ENCODE data around the gene RBP2. TPM values are rescaled to one million over a fixed set of nuclear protein-coding genes. Genes with fewer than 3 reads are reported as not detected.

The RBP2 gene
- total and polyA plus RNA-seq, 2 of the 8 experiments (the other 6 are each of a cell fraction or from before 2014, with no cell fraction given): not detected

- TF ChIP-seq CTCF (IDR thresholded peaks at IDR 0.05; ENCODE audit: control extremely low read depth in 1 of 3, insufficient read depth in 1 of 3, low read depth in 1 of 3, low read length in 3 of 3) (peak in 2 of 3 experiments; percentile 16 to 37; a peak in 2 of 4 replicates), RAD21 (IDR thresholded peaks at IDR 0.05 in 1 of 2, conservative IDR thresholded peaks at IDR 0.05 in 1 of 2; ENCODE audit: low read depth in 2 of 2, low read length in 2 of 2) (peak; percentile 24 to 37; a peak in 2 of 4 replicates), JUN (IDR thresholded peaks at IDR 0.05; ENCODE audit: low read depth, low read length) (no peak), HDAC2 (IDR thresholded peaks at IDR 0.05; ENCODE audit: borderline replicate concordance in 1 of 2, low read depth in 2 of 2, low read length in 2 of 2) (no peak), E2F6 (IDR thresholded peaks at IDR 0.05) (no peak), KDM4A (IDR thresholded peaks at IDR 0.05; ENCODE audit: low read depth, low read length, severe bottlenecking) (no peak), SUZ12 (IDR thresholded peaks at IDR 0.05; ENCODE audit: low read length) (no peak)
These were observed 41.5 kb downstream of the RBP2 start (continued) for GRCh38 chr3:139434764-139435307.
